OCI-LY7 (cell line): Measurements from ENCODE around the gene ZNF185.

Experiments
- CTCF ChIP-seq: fragments of 200-600 bp; sonication (generic); conservative IDR thresholded peaks from 2 replicates; pipeline ENCODE4 v1.5.1; 2014; ENCODE audit warnings: mild to moderate bottlenecking, antibody characterized with exemption, low read length, moderate library complexity, mixed read lengths
- EZH2phosphoT487 ChIP-seq: fragments of 200-600 bp; sonication (generic); IDR thresholded peaks from 2 replicates; pipeline ENCODE4 v1.6.1; 2018; ENCODE audit warnings: low read depth, borderline replicate concordance, mild to moderate bottlenecking, mixed run types, antibody characterized with exemption, low read length, moderate library complexity, mixed read lengths

- TF ChIP-seq CTCF (no peak), EZH2phosphoT487 (no peak)
These were observed 32.5 kb upstream of the ZNF185 start for GRCh38 chrX:152865232-152865920.
